ENCODE data around the gene ERP29.

ERP29 gene

DNA sequence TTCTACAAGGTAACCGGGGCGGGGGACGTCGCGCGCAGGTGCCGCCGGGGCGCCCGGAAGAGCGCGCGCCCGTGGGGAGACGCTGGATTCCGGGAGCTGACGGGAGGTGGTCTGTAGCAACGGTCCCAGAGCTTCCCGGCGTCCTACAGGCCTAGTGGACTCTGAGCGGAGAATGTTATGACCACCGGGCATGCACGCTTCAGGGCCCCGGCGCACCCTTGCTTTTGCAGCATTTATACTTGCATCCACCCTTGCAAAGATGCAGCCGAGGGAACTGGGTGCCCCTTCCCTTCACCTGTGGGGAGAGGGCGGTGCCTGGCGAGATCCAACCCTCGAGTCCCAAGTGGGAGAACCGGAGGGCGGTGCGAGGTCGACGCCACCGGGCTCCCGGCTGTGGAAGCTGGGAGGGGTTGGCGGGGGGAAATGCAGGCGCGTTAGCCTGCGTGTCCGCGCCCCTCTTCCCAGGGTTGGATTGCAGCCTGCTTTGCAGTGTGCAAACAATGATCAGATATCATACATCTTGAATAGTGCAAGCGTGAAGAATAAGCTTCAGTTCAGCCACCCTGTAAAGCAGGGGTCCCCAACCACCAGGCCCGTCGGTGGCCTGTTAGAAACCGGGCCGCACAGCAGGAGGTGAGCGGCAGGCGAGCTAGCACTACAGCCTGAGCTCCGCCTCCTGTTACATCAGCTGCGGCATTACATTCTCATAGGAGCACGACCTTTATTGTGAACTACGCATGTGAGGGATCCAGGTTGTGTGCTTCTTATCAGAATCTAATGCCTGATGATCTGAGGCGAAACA, 576 bp downstream of the ERP29 start:
- Histone ChIP-seq H3K9me3 (ENCODE audit: control insufficient read depth, low read length) (no peaks in the 10 kb centered on the region), H3K4me3 (ENCODE audit: insufficient read depth, low read depth, low read length, poor library complexity, severe bottlenecking) (peak overlapping the region; percentile 87), H3K36me3 (ENCODE audit: control insufficient read depth, insufficient read depth, low read length) (peaks cover 16% of the 10 kb centered on the region), H3K4me1 (ENCODE audit: control insufficient read depth, insufficient read depth, low read length, poor library complexity, severe bottlenecking) (peaks cover 45% of the 10 kb centered on the region), H3K27me3 (replicated peaks; ENCODE audit: control insufficient read depth, insufficient read depth, low read length, poor library complexity, severe bottlenecking) (no peaks in the 10 kb centered on the region), H3K27ac (ENCODE audit: insufficient read depth, low read length, poor library complexity, severe bottlenecking) (peak overlapping the region; percentile 81)
- peak; percentile 46 to 60 (median 58) for DNase-seq

DNA sequence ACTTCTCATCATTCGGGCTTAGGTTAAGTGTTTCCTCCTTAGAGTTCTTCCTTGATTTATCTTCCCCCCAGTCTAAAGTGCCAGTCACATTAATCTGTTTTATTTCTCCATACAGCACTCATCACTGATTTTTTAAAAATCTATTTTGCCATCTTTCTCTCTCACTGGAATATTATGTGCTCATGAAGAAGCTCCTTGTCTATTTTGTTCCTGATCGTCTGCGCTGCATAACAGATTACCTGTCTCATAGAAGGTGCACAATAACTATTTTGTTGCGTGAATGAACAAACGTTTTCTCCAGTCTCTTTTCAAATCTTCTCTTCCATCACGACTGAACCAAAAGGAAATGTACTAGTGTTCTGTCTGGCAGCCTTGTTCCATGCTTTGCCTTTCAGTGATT, 2.7 kb downstream of the ERP29 start:
- Histone ChIP-seq H3K27ac (ENCODE audit: insufficient read depth, low read length, poor library complexity, severe bottlenecking) (no peak overlapping the region), H3K4me3 (ENCODE audit: insufficient read depth, low read depth, low read length, poor library complexity, severe bottlenecking) (no peak overlapping the region), H3K36me3 (ENCODE audit: control insufficient read depth, insufficient read depth, low read length) (peaks cover 30% of the 10 kb centered on the region), H3K27me3 (replicated peaks; ENCODE audit: control insufficient read depth, insufficient read depth, low read length, poor library complexity, severe bottlenecking) (no peaks in the 10 kb centered on the region), H3K9me3 (ENCODE audit: control insufficient read depth, low read length) (no peaks in the 10 kb centered on the region), H3K4me1 (ENCODE audit: control insufficient read depth, insufficient read depth, low read length, poor library complexity, severe bottlenecking) (peaks cover 43% of the 10 kb centered on the region)
- DNase-seq: no peak

- Histone ChIP-seq H3K9me3 (ENCODE audit: control insufficient read depth, low read length) (no peaks in the 10 kb centered on the region), H3K4me1 (ENCODE audit: control insufficient read depth, insufficient read depth, low read length, poor library complexity, severe bottlenecking) (peaks cover 37% of the 10 kb centered on the region), H3K27me3 (replicated peaks; ENCODE audit: control insufficient read depth, insufficient read depth, low read length, poor library complexity, severe bottlenecking) (no peaks in the 10 kb centered on the region), H3K27ac (ENCODE audit: insufficient read depth, low read length, poor library complexity, severe bottlenecking) (no peak overlapping the region), H3K36me3 (ENCODE audit: control insufficient read depth, insufficient read depth, low read length) (peaks cover 36% of the 10 kb centered on the region), H3K4me3 (ENCODE audit: insufficient read depth, low read depth, low read length, poor library complexity, severe bottlenecking) (no peak overlapping the region)
- no peak for DNase-seq
Measured at GRCh38 chr12:112017041-112017440, 3.8 kb downstream of the ERP29 start.

DNA sequence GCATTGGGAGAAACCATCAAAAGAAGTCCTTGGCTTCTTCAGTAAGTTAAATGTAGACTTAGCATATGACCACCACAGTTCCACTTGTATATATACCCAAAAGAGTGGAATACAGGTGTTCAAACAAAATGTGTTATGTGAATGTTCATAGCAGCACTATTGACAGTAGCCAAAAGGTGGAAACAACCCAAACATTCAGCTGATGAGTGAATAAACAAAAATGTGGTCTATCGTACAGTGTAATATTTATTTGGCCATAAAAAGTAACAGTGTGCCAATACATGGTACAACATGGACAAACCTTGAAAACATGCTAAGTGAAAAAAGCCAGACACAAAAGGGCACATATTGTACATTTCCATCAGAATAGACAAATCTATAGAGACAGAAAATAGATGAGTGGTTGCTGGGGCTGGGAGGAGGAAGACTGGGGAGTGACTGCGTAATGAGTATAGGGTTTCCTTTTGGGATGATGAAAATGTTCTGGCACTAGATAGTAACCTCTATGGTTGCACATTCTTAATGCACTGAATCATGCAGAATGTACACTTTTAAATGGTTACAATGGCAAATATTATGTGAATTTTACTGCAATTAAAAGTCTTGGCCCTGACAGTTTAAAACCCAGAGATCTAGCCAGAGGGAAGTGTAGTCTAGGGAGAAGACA, 5.5 kb downstream of the ERP29 start:
- Histone ChIP-seq H3K4me3 (ENCODE audit: insufficient read depth, low read depth, low read length, poor library complexity, severe bottlenecking) (no peak overlapping the region), H3K4me1 (ENCODE audit: control insufficient read depth, insufficient read depth, low read length, poor library complexity, severe bottlenecking) (peaks cover 27% of the 10 kb centered on the region), H3K36me3 (ENCODE audit: control insufficient read depth, insufficient read depth, low read length) (peaks cover 50% of the 10 kb centered on the region), H3K27me3 (replicated peaks; ENCODE audit: control insufficient read depth, insufficient read depth, low read length, poor library complexity, severe bottlenecking) (no peaks in the 10 kb centered on the region), H3K27ac (ENCODE audit: insufficient read depth, low read length, poor library complexity, severe bottlenecking) (peak overlapping the region; percentile 38), H3K9me3 (ENCODE audit: control insufficient read depth, low read length) (no peaks in the 10 kb centered on the region)
- no peak for DNase-seq

- Histone ChIP-seq H3K9me3 (ENCODE audit: control insufficient read depth, low read length) (no peaks in the 10 kb centered on the region), H3K4me1 (ENCODE audit: control insufficient read depth, insufficient read depth, low read length, poor library complexity, severe bottlenecking) (peaks cover 12% of the 10 kb centered on the region), H3K36me3 (ENCODE audit: control insufficient read depth, insufficient read depth, low read length) (peaks cover 55% of the 10 kb centered on the region), H3K27ac (ENCODE audit: insufficient read depth, low read length, poor library complexity, severe bottlenecking) (no peak overlapping the region), H3K27me3 (replicated peaks; ENCODE audit: control insufficient read depth, insufficient read depth, low read length, poor library complexity, severe bottlenecking) (no peaks in the 10 kb centered on the region), H3K4me3 (ENCODE audit: insufficient read depth, low read depth, low read length, poor library complexity, severe bottlenecking) (no peak overlapping the region)
- no peak for DNase-seq
Measured at GRCh38 chr12:112020947-112021457, 7.8 kb downstream of the ERP29 start.

GRCh38 chr12:112022241-112023016, 9.2 kb downstream of the ERP29 start:
- peaks cover 48% of the 10 kb centered on the region for H3K36me3 ChIP-seq (ENCODE audit: control insufficient read depth, insufficient read depth, low read length)
- H3K27ac ChIP-seq (ENCODE audit: insufficient read depth, low read length, poor library complexity, severe bottlenecking): peak overlapping the region; percentile 12
- H3K4me1 ChIP-seq (ENCODE audit: control insufficient read depth, insufficient read depth, low read length, poor library complexity, severe bottlenecking): peaks cover 12% of the 10 kb centered on the region
- H3K9me3 ChIP-seq (ENCODE audit: control insufficient read depth, low read length): no peaks in the 10 kb centered on the region
- H3K27me3 ChIP-seq (replicated peaks; ENCODE audit: control insufficient read depth, insufficient read depth, low read length, poor library complexity, severe bottlenecking): no peaks in the 10 kb centered on the region
- DNase-seq: no peak
- no peak overlapping the region for H3K4me3 ChIP-seq (ENCODE audit: insufficient read depth, low read depth, low read length, poor library complexity, severe bottlenecking)

DNA sequence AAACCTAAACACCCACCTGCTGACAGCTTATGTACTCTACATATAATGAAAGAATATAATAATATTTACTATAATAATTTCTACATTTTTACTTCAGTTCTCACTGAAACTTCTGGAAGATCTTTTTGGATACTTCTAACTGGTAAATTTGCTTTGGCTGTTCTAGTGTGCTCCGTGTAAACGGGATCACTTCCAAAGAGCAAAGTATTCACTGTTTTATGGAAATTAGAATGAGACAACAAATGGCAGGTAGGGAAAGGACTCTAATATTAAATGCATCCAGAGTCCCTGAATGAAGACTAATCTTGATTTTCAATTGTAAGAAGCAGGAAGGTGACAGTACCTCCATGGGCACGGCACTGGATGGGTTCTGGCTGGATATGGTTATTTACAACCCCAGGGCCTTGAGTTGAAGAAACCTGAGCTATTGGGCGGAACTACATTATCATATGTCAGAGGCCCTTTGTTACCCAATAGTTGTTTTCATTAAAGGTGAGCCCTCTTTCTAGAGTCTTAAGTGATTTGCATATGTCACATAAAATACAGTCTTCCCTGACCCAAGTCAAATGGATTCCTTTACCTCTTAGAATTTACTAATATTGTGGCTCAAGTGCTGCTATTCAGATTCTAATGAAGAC, 10.7 kb downstream of the ERP29 start:
- peaks cover 44% of the 10 kb centered on the region for H3K36me3 ChIP-seq (ENCODE audit: control insufficient read depth, insufficient read depth, low read length)

GRCh38 chr12:112025808-112026375, 12.7 kb downstream of the ERP29 start:
- H3K9me3 ChIP-seq (ENCODE audit: control insufficient read depth, low read length): no peaks in the 10 kb centered on the region
- H3K4me3 ChIP-seq (ENCODE audit: insufficient read depth, low read depth, low read length, poor library complexity, severe bottlenecking): no peak overlapping the region
- H3K27me3 ChIP-seq (replicated peaks; ENCODE audit: control insufficient read depth, insufficient read depth, low read length, poor library complexity, severe bottlenecking): no peaks in the 10 kb centered on the region
- DNase-seq: no peak
- no peaks in the 10 kb centered on the region for H3K4me1 ChIP-seq (ENCODE audit: control insufficient read depth, insufficient read depth, low read length, poor library complexity, severe bottlenecking)
- peaks cover 35% of the 10 kb centered on the region for H3K36me3 ChIP-seq (ENCODE audit: control insufficient read depth, insufficient read depth, low read length)
- peak overlapping the region; percentile 27 for H3K27ac ChIP-seq (ENCODE audit: insufficient read depth, low read length, poor library complexity, severe bottlenecking)

More for the DNA sequence above, 10.7 kb downstream of the ERP29 start:
- Histone ChIP-seq H3K9me3 (ENCODE audit: control insufficient read depth, low read length) (no peaks in the 10 kb centered on the region), H3K27me3 (replicated peaks; ENCODE audit: control insufficient read depth, insufficient read depth, low read length, poor library complexity, severe bottlenecking) (no peaks in the 10 kb centered on the region), H3K27ac (ENCODE audit: insufficient read depth, low read length, poor library complexity, severe bottlenecking) (no peak overlapping the region), H3K4me3 (ENCODE audit: insufficient read depth, low read depth, low read length, poor library complexity, severe bottlenecking) (no peak overlapping the region), H3K4me1 (ENCODE audit: control insufficient read depth, insufficient read depth, low read length, poor library complexity, severe bottlenecking) (peaks cover 2% of the 10 kb centered on the region)
- no peak for DNase-seq

GRCh38 chr12:112029301-112029700, 16.1 kb downstream of the ERP29 start:
- Histone ChIP-seq H3K36me3 (ENCODE audit: control insufficient read depth, insufficient read depth, low read length) (peaks cover 31% of the 10 kb centered on the region), H3K4me1 (ENCODE audit: control insufficient read depth, insufficient read depth, low read length, poor library complexity, severe bottlenecking) (no peaks in the 10 kb centered on the region), H3K27ac (ENCODE audit: insufficient read depth, low read length, poor library complexity, severe bottlenecking) (no peak overlapping the region), H3K27me3 (replicated peaks; ENCODE audit: control insufficient read depth, insufficient read depth, low read length, poor library complexity, severe bottlenecking) (no peaks in the 10 kb centered on the region), H3K4me3 (ENCODE audit: insufficient read depth, low read depth, low read length, poor library complexity, severe bottlenecking) (no peak overlapping the region), H3K9me3 (ENCODE audit: control insufficient read depth, low read length) (no peaks in the 10 kb centered on the region)
- DNase-seq: no peak
